ENCODE measurements around the gene ATP13A1.
"Not testable (repeated sequence)": the region's sequence is repeated elsewhere in the genome, so short reads cannot be mapped to it uniquely, and the experiment has no call there.

ATP13A1 gene

GRCh38 chr19:19615086-19615485 is 48.4 kb downstream of the ATP13A1 start:
- Histone ChIP-seq H3K9me3 (ENCODE audit: insufficient read depth, low read depth, low read length) (no peaks in the 10 kb centered on the region), H3K27me3 (ENCODE audit: insufficient read depth, low read length) (peaks cover 9% of the 10 kb centered on the region), H3K4me1 (ENCODE audit: insufficient read depth, low read length) (no peaks in the 10 kb centered on the region), H3K9ac (ENCODE audit: low read depth, low read length) (no peak overlapping the region), H3K36me3 (ENCODE audit: insufficient read depth, low read length) (no peaks in the 10 kb centered on the region), H3K27ac (ENCODE audit: low read depth, low read length) (no peak overlapping the region), H3K4me3 (ENCODE audit: low read length) (no peak overlapping the region)
- 81% methylated on average over 3 of the region's 3 CpGs for WGBS

- H3K4me1 ChIP-seq (ENCODE audit: insufficient read depth, low read length), result no peaks in the 10 kb centered on the region
- no peaks in the 10 kb centered on the region for H3K36me3 ChIP-seq (ENCODE audit: insufficient read depth, low read length)
- no peak overlapping the region for H3K9ac ChIP-seq (ENCODE audit: low read depth, low read length)
- H3K9me3 ChIP-seq (ENCODE audit: insufficient read depth, low read depth, low read length), result no peaks in the 10 kb centered on the region
- no peak overlapping the region for H3K27ac ChIP-seq (ENCODE audit: low read depth, low read length)
- peaks cover 9% of the 10 kb centered on the region for H3K27me3 ChIP-seq (ENCODE audit: insufficient read depth, low read length)
- no peak overlapping the region for H3K4me3 ChIP-seq (ENCODE audit: low read length)
- WGBS, result 85% methylated on average over 4 of the region's 4 CpGs
Observed at GRCh38 chr19:19613506-19613905, 50.0 kb downstream of the ATP13A1 start.

- 92% methylated on average over 9 of the region's 10 CpGs for WGBS
- no peaks in the 10 kb centered on the region for H3K27me3 ChIP-seq (ENCODE audit: insufficient read depth, low read length)
- H3K4me1 ChIP-seq (ENCODE audit: insufficient read depth, low read length), result no peaks in the 10 kb centered on the region
- H3K4me3 ChIP-seq (ENCODE audit: low read length), result no peak overlapping the region
- H3K27ac ChIP-seq (ENCODE audit: low read depth, low read length), result no peak overlapping the region
- H3K9ac ChIP-seq (ENCODE audit: low read depth, low read length), result no peak overlapping the region
- no peaks in the 10 kb centered on the region for H3K9me3 ChIP-seq (ENCODE audit: insufficient read depth, low read depth, low read length)
- H3K36me3 ChIP-seq (ENCODE audit: insufficient read depth, low read length), result no peaks in the 10 kb centered on the region
Observed at GRCh38 chr19:19610376-19611202, 52.9 kb downstream of the ATP13A1 start.

- not testable (repeated sequence) for H3K27ac ChIP-seq (ENCODE audit: low read depth, low read length); H3K4me3 ChIP-seq (ENCODE audit: low read length); H3K36me3 ChIP-seq (ENCODE audit: insufficient read depth, low read length); H3K27me3 ChIP-seq (ENCODE audit: insufficient read depth, low read length); H3K9ac ChIP-seq (ENCODE audit: low read depth, low read length); H3K9me3 ChIP-seq (ENCODE audit: insufficient read depth, low read depth, low read length)
- 96% methylated on average over 8 of the region's 8 CpGs for WGBS
- peaks cover 12% of the 10 kb centered on the region for H3K4me1 ChIP-seq (ENCODE audit: insufficient read depth, low read length)
Observed at GRCh38 chr19:19606686-19607085, 56.8 kb downstream of the ATP13A1 start.

GRCh38 chr19:19606021-19606420 is 57.5 kb downstream of the ATP13A1 start:
- no peaks in the 10 kb centered on the region for H3K27me3 ChIP-seq (ENCODE audit: insufficient read depth, low read length)
- H3K4me1 ChIP-seq (ENCODE audit: insufficient read depth, low read length), result peaks cover 12% of the 10 kb centered on the region
- H3K27ac ChIP-seq (ENCODE audit: low read depth, low read length), result no peak overlapping the region
- no peaks in the 10 kb centered on the region for H3K36me3 ChIP-seq (ENCODE audit: insufficient read depth, low read length)
- no peak overlapping the region for H3K9ac ChIP-seq (ENCODE audit: low read depth, low read length)
- no peak overlapping the region for H3K4me3 ChIP-seq (ENCODE audit: low read length)
- 88% methylated on average over 1 of the region's 1 CpG for WGBS
- no peaks in the 10 kb centered on the region for H3K9me3 ChIP-seq (ENCODE audit: insufficient read depth, low read depth, low read length)

GRCh38 chr19:19602713-19603324 is 60.7 kb downstream of the ATP13A1 start:
- Histone ChIP-seq H3K4me1 (ENCODE audit: insufficient read depth, low read length) (peaks cover 12% of the 10 kb centered on the region), H3K9me3 (ENCODE audit: insufficient read depth, low read depth, low read length) (no peaks in the 10 kb centered on the region), H3K27ac (ENCODE audit: low read depth, low read length) (no peak overlapping the region; the same call in 1 of the 2 replicates), H3K4me3 (ENCODE audit: low read length) (no peak overlapping the region), H3K27me3 (ENCODE audit: insufficient read depth, low read length) (no peaks in the 10 kb centered on the region), H3K36me3 (ENCODE audit: insufficient read depth, low read length) (0 out of 2 replicates have a peak, but pooled peaks cover 1% of the 10 kb centered on the region), H3K9ac (ENCODE audit: low read depth, low read length) (no peak overlapping the region)
- 78% methylated on average over 2 of the region's 3 CpGs for WGBS

GRCh38 chr19:19602136-19602712 is 61.3 kb downstream of the ATP13A1 start:
- Histone ChIP-seq H3K27ac (ENCODE audit: low read depth, low read length) (no peak overlapping the region), H3K4me3 (ENCODE audit: low read length) (no peak overlapping the region), H3K9me3 (ENCODE audit: insufficient read depth, low read depth, low read length) (no peaks in the 10 kb centered on the region), H3K9ac (ENCODE audit: low read depth, low read length) (no peak overlapping the region), H3K27me3 (ENCODE audit: insufficient read depth, low read length) (no peaks in the 10 kb centered on the region), H3K4me1 (ENCODE audit: insufficient read depth, low read length) (peaks cover 12% of the 10 kb centered on the region), H3K36me3 (ENCODE audit: insufficient read depth, low read length) (0 out of 2 replicates have a peak, but pooled peaks cover 3% of the 10 kb centered on the region)
- WGBS, result 75% methylated on average over 9 of the region's 9 CpGs

GRCh38 chr19:19600793-19601330 is 62.6 kb downstream of the ATP13A1 start:
- no peak overlapping the region for H3K9ac ChIP-seq (ENCODE audit: low read depth, low read length)
- peaks cover 12% of the 10 kb centered on the region for H3K4me1 ChIP-seq (ENCODE audit: insufficient read depth, low read length)
- H3K4me3 ChIP-seq (ENCODE audit: low read length), result no peak overlapping the region
- no peaks in the 10 kb centered on the region for H3K9me3 ChIP-seq (ENCODE audit: insufficient read depth, low read depth, low read length)
- no peak overlapping the region for H3K27ac ChIP-seq (ENCODE audit: low read depth, low read length)
- 0 out of 2 replicates have a peak, but pooled peaks cover 3% of the 10 kb centered on the region for H3K36me3 ChIP-seq (ENCODE audit: insufficient read depth, low read length)
- no peaks in the 10 kb centered on the region for H3K27me3 ChIP-seq (ENCODE audit: insufficient read depth, low read length)
- 92% methylated on average over 1 of the region's 1 CpG for WGBS

GRCh38 chr19:19598728-19599451 is 64.6 kb downstream of the ATP13A1 start:
- 96% methylated on average over 20 of the region's 20 CpGs for WGBS
- H3K36me3 ChIP-seq (ENCODE audit: insufficient read depth, low read length); H3K27me3 ChIP-seq (ENCODE audit: insufficient read depth, low read length); H3K9me3 ChIP-seq (ENCODE audit: insufficient read depth, low read depth, low read length); H3K27ac ChIP-seq (ENCODE audit: low read depth, low read length); H3K4me3 ChIP-seq (ENCODE audit: low read length); H3K9ac ChIP-seq (ENCODE audit: low read depth, low read length): not testable (repeated sequence)
- peaks cover 12% of the 10 kb centered on the region for H3K4me1 ChIP-seq (ENCODE audit: insufficient read depth, low read length)

GRCh38 chr19:19597809-19598306 is 65.6 kb downstream of the ATP13A1 start:
- peaks cover 9% of the 10 kb centered on the region for H3K4me1 ChIP-seq (ENCODE audit: insufficient read depth, low read length)
- no peaks in the 10 kb centered on the region for H3K27me3 ChIP-seq (ENCODE audit: insufficient read depth, low read length)
- no peak overlapping the region for H3K9ac ChIP-seq (ENCODE audit: low read depth, low read length)
- 91% methylated on average over 8 of the region's 8 CpGs for WGBS
- H3K36me3 ChIP-seq (ENCODE audit: insufficient read depth, low read length), result 0 out of 2 replicates have a peak, but pooled peaks cover 3% of the 10 kb centered on the region
- no peak overlapping the region for H3K4me3 ChIP-seq (ENCODE audit: low read length)
- no peak overlapping the region for H3K27ac ChIP-seq (ENCODE audit: low read depth, low read length)
- H3K9me3 ChIP-seq (ENCODE audit: insufficient read depth, low read depth, low read length), result no peaks in the 10 kb centered on the region

Data from HUES64 (cell line).